GM23338 (cell line): Measurements from ENCODE around the gene MYLK. TPM values are rescaled to one million over a fixed set of nuclear protein-coding genes. Genes with fewer than 3 reads are reported as not detected.

Experiments used
- ATAC-seq: fragments of 200-7000 bp; cut with Tn5 transposase; 3 replicates; pipeline ENCODE4 v1.9.1; 2020
- DNase-seq: peaks from one replicate; pipeline ENCODE4 v3.0.0-alpha.2; 2015; ENCODE audit warnings: low spot score
- H2AFZ ChIP-seq: fragments of 200-600 bp; sonication (generic); 2 replicates; pipeline ENCODE4 v1.8.0; 2016; ENCODE audit warnings: antibody characterized with exemption, mild to moderate bottlenecking, moderate library complexity
- H3F3A ChIP-seq: fragments of 200-600 bp; sonication (generic); replicated peaks from 2 replicates; pipeline ENCODE4 v1.8.0; 2017; ENCODE audit warnings: antibody characterized with exemption, mixed run types, low read depth
- H3K27ac ChIP-seq: fragments of 200-600 bp; sonication (generic); 2 replicates; pipeline ENCODE4 v1.6.1; 2016; ENCODE audit warnings: low read depth
- H3K27me3 ChIP-seq: fragments of 200-600 bp; sonication (generic); 2 replicates; pipeline ENCODE4 v1.8.0; 2016; ENCODE audit warnings: mild to moderate bottlenecking, mixed run types, moderate library complexity; ENCODE audit not compliant: insufficient read depth
- H3K36me3 ChIP-seq: fragments of 200-600 bp; sonication (generic); 2 replicates; pipeline ENCODE4 v1.8.0; 2016; ENCODE audit warnings: mild to moderate bottlenecking; ENCODE audit not compliant: insufficient read depth
- H3K4me1 ChIP-seq: fragments of 200-600 bp; sonication (generic); 2 replicates; pipeline ENCODE4 v1.8.0; 2016; ENCODE audit warnings: mild to moderate bottlenecking, moderate library complexity; ENCODE audit not compliant: insufficient read depth
- H3K4me2 ChIP-seq: fragments of 200-600 bp; sonication (generic); 2 replicates; pipeline ENCODE4 v1.7.1; 2017; ENCODE audit warnings: mixed run types
- H3K4me3 ChIP-seq: fragments of 200-600 bp; sonication (generic); 2 replicates; pipeline ENCODE4 v1.6.1; 2016; ENCODE audit warnings: mixed run types
- H3K79me2 ChIP-seq: fragments of 200-600 bp; sonication (generic); replicated peaks from 2 replicates; pipeline ENCODE4 v1.8.0; 2017; ENCODE audit warnings: mild to moderate bottlenecking; ENCODE audit not compliant: insufficient read depth
- H3K9me2 ChIP-seq: fragments of 200-600 bp; sonication (generic); 2 replicates; pipeline ENCODE4 v1.8.0; 2017; ENCODE audit not compliant: insufficient read depth
- H4K20me1 ChIP-seq: fragments of 200-600 bp; sonication (generic); replicated peaks from 2 replicates; pipeline ENCODE4 v1.8.0; 2017; ENCODE audit warnings: mild to moderate bottlenecking; ENCODE audit not compliant: insufficient read depth
- H3K27ac Mint-ChIP-seq: 2 replicates; pipeline ENCODE4 v1.8.0; 2020; ENCODE audit warnings: inconsistent platforms, mild to moderate bottlenecking, moderate library complexity, mixed read lengths
- H3K27me3 Mint-ChIP-seq: 3 replicates; pipeline ENCODE4 v1.8.0; 2022; ENCODE audit warnings: low read depth, mild to moderate bottlenecking, moderate library complexity, mixed read lengths, inconsistent platforms; ENCODE audit not compliant: insufficient read depth, poor library complexity
- H3K36me3 Mint-ChIP-seq: 3 replicates; pipeline ENCODE4 v1.8.0; 2021; ENCODE audit warnings: low read depth, mild to moderate bottlenecking, inconsistent platforms, moderate library complexity, mixed read lengths
- H3K4me1 Mint-ChIP-seq: 3 replicates; pipeline ENCODE4 v1.8.0; 2020; ENCODE audit warnings: mild to moderate bottlenecking, inconsistent platforms, mixed read lengths
- H3K4me3 Mint-ChIP-seq: 3 replicates; pipeline ENCODE4 v1.8.0; 2021; ENCODE audit warnings: moderate library complexity, mild to moderate bottlenecking, inconsistent platforms, mixed read lengths
- H3K9me3 Mint-ChIP-seq: 3 replicates; pipeline ENCODE4 v1.8.0; 2020; ENCODE audit warnings: moderate library complexity, mild to moderate bottlenecking, inconsistent platforms, mixed read lengths
- CTCF ChIP-seq, 2 experiments: fragments of 200-600 bp in 1 of 2; sonication (generic) in 1 of 2; conservative IDR thresholded peaks; 2 replicates each; pipeline versions ENCODE4 v1.5.1 to v1.6.1; 2016 to 2017; ENCODE audit warnings: antibody characterized with exemption in 2 of 2, low read depth in 2 of 2, mild to moderate bottlenecking in 2 of 2, moderate library complexity in 1 of 2
- ETS1 ChIP-seq: IDR thresholded peaks from 2 replicates; pipeline ENCODE4 v1.6.1; 2016; ENCODE audit warnings: antibody characterized with exemption
- EZH2 ChIP-seq: fragments of 200-600 bp; sonication (generic); IDR thresholded peaks from one replicate; pipeline ENCODE4 v1.8.0; 2017; ENCODE audit warnings: antibody characterized with exemption, mild to moderate bottlenecking, low read depth; ENCODE audit not compliant: unreplicated experiment
- EZH2phosphoT487 ChIP-seq: fragments of 200-600 bp; sonication (generic); IDR thresholded peaks from one replicate; pipeline ENCODE4 v1.8.1; 2018; ENCODE audit warnings: antibody characterized with exemption; ENCODE audit not compliant: unreplicated experiment
- NANOG ChIP-seq: IDR thresholded peaks from 2 replicates; pipeline ENCODE4 v1.6.1; 2016; ENCODE audit warnings: antibody characterized with exemption, borderline replicate concordance
- POLR2AphosphoS5 ChIP-seq: IDR thresholded peaks from 2 replicates; pipeline ENCODE4 v1.6.1; 2016; ENCODE audit warnings: antibody characterized with exemption, low read depth
- ZNF114 ChIP-seq: fragments of 250-450 bp; sonication (Bioruptor Pico); IDR thresholded peaks from 2 replicates; pipeline ENCODE4 v1.5.0; 2020; ENCODE audit warnings: mild to moderate bottlenecking, moderate library complexity
- ZNF331 ChIP-seq: fragments of 250-450 bp; sonication (Bioruptor Pico); IDR thresholded peaks from 2 replicates; pipeline ENCODE4 v1.5.0; 2020; ENCODE audit warnings: low read depth, mild to moderate bottlenecking, moderate library complexity
- polyA plus RNA-seq: library from polyadenylated mRNA; unstranded; fragments of >200 nt; fragmentation: Nextera tagmentation; extraction: Ambion mirVana; gene quantifications from 2 replicates; pipeline ENCODE4 v1.2.1, GENCODE V29; 2016
- total RNA-seq: library from RNA; depleted of rRNA; stranded (reverse); fragments of >200 nt; shearing (Covaris generic); gene quantifications from 2 replicates; pipeline ENCODE4 v1.2.3, GENCODE V29; 2014
- TF ChIP-seq, protein P1 (sequence below): fragments of 250-450 bp; sonication (Bioruptor Pico); IDR thresholded peaks from 2 replicates; pipeline ENCODE4 v1.5.0; 2020; ENCODE audit warnings: mild to moderate bottlenecking, moderate library complexity
- TF ChIP-seq, protein P2 (sequence below): IDR thresholded peaks from one replicate; pipeline ENCODE4 v1.6.1; 2018; ENCODE audit warnings: antibody characterized with exemption; ENCODE audit not compliant: unreplicated experiment

The MYLK gene
- total and polyA plus RNA-seq, 2 experiments from 2014 or later: 11.5 to 17.9 TPM

DNA sequence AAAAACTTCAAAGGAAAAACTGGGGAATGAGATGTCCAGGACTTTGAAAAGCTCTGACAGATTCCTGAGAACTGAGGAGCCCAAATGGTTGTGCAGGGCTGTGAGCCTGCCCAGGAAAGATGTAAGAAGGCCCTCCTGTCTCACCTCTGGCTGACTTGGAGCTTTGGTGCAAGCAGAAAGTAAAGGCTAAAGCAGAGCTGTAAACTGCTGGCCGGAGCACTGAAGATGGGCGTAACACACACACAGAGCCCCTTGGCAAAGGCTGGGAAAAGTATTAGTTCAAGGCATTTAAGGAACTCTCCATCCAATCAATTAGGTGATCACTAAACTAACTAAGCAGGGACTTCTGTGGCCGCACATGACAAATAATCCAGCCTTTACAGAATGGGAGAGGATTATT, 155.1 kb downstream of the MYLK start:
- Histone ChIP-seq H3K27ac (no peak overlapping the region), H3K4me1 (no peaks in the 10 kb centered on the region), H3K27me3 (no peaks in the 10 kb centered on the region), H3K4me2 (no peak overlapping the region), H3K36me3 (no peaks in the 10 kb centered on the region), H3K9me2 (no peaks in the 10 kb centered on the region), H3K79me2 (no peaks in the 10 kb centered on the region), H4K20me1 (no peaks in the 10 kb centered on the region), H3F3A (no peaks in the 10 kb centered on the region), H3K4me3 (no peak overlapping the region), H2AFZ (no peak overlapping the region)
- Mint-ChIP-seq H3K36me3 (no peaks in the 10 kb centered on the region; the same call in 2 of the 3 replicates), H3K9me3 (no peaks in the 10 kb centered on the region), H3K27ac (no peak overlapping the region), H3K27me3 (peaks cover 2% of the 10 kb centered on the region), H3K4me1 (no peaks in the 10 kb centered on the region), H3K4me3 (no peak overlapping the region)
- ATAC-seq: no peak
- TF ChIP-seq, protein P1, sequence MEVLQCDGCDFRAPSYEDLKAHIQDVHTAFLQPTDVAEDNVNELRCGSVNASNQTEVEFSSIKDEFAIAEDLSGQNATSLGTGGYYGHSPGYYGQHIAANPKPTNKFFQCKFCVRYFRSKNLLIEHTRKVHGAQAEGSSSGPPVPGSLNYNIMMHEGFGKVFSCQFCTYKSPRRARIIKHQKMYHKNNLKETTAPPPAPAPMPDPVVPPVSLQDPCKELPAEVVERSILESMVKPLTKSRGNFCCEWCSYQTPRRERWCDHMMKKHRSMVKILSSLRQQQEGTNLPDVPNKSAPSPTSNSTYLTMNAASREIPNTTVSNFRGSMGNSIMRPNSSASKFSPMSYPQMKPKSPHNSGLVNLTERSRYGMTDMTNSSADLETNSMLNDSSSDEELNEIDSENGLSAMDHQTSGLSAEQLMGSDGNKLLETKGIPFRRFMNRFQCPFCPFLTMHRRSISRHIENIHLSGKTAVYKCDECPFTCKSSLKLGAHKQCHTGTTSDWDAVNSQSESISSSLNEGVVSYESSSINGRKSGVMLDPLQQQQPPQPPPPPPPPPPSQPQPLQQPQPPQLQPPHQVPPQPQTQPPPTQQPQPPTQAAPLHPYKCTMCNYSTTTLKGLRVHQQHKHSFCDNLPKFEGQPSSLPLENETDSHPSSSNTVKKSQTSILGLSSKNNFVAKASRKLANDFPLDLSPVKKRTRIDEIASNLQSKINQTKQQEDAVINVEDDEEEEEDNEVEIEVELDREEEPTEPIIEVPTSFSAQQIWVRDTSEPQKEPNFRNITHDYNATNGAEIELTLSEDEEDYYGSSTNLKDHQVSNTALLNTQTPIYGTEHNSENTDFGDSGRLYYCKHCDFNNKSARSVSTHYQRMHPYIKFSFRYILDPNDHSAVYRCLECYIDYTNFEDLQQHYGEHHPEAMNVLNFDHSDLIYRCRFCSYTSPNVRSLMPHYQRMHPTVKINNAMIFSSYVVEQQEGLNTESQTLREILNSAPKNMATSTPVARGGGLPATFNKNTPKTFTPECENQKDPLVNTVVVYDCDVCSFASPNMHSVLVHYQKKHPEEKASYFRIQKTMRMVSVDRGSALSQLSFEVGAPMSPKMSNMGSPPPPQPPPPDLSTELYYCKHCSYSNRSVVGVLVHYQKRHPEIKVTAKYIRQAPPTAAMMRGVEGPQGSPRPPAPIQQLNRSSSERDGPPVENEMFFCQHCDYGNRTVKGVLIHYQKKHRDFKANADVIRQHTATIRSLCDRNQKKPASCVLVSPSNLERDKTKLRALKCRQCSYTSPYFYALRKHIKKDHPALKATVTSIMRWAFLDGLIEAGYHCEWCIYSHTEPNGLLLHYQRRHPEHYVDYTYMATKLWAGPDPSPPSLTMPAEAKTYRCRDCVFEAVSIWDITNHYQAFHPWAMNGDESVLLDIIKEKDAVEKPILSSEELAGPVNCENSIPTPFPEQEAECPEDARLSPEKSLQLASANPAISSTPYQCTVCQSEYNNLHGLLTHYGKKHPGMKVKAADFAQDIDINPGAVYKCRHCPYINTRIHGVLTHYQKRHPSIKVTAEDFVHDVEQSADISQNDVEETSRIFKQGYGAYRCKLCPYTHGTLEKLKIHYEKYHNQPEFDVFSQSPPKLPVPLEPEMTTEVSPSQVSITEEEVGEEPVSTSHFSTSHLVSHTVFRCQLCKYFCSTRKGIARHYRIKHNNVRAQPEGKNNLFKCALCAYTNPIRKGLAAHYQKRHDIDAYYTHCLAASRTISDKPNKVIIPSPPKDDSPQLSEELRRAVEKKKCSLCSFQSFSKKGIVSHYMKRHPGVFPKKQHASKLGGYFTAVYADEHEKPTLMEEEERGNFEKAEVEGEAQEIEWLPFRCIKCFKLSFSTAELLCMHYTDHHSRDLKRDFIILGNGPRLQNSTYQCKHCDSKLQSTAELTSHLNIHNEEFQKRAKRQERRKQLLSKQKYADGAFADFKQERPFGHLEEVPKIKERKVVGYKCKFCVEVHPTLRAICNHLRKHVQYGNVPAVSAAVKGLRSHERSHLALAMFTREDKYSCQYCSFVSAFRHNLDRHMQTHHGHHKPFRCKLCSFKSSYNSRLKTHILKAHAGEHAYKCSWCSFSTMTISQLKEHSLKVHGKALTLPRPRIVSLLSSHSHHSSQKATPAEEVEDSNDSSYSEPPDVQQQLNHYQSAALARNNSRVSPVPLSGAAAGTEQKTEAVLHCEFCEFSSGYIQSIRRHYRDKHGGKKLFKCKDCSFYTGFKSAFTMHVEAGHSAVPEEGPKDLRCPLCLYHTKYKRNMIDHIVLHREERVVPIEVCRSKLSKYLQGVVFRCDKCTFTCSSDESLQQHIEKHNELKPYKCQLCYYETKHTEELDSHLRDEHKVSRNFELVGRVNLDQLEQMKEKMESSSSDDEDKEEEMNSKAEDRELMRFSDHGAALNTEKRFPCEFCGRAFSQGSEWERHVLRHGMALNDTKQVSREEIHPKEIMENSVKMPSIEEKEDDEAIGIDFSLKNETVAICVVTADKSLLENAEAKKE (CRISPR knock-in tag): no peak
- TF ChIP-seq POLR2AphosphoS5 (no peak), EZH2 (no peak)
- no peak for DNase-seq

GRCh38 chr3:123728014-123728413, 156.1 kb downstream of the MYLK start:
- ATAC-seq: no peak
- H3K27ac ChIP-seq: no peak overlapping the region
- H3K4me1 Mint-ChIP-seq: peaks cover 2% of the 10 kb centered on the region; the same call in 2 of the 3 replicates
- no peaks in the 10 kb centered on the region for H3K9me2 ChIP-seq
- no peak overlapping the region for H3K4me3 Mint-ChIP-seq
- no peaks in the 10 kb centered on the region for H3K27me3 ChIP-seq
- H3K4me1 ChIP-seq: no peaks in the 10 kb centered on the region
- H3K36me3 Mint-ChIP-seq: no peaks in the 10 kb centered on the region; the same call in 2 of the 3 replicates
- no peaks in the 10 kb centered on the region for H4K20me1 ChIP-seq
- H3K27me3 Mint-ChIP-seq: peaks cover 2% of the 10 kb centered on the region
- no peak overlapping the region for H3K27ac Mint-ChIP-seq
- no peak overlapping the region for H3K4me2 ChIP-seq
- H2AFZ ChIP-seq: no peak overlapping the region
- H3K9me3 Mint-ChIP-seq: no peaks in the 10 kb centered on the region
- H3K36me3 ChIP-seq: no peaks in the 10 kb centered on the region
- H3F3A ChIP-seq: no peaks in the 10 kb centered on the region
- no peak overlapping the region for H3K4me3 ChIP-seq
- no peaks in the 10 kb centered on the region for H3K79me2 ChIP-seq
- no peak for DNase-seq
- TF ChIP-seq CTCF (conservative IDR thresholded peaks at IDR 0.05; ENCODE audit: low read depth in 2 of 2) (no peak), ZNF114 (CRISPR knock-in tag) (no peak), ZNF331 (no peak), ETS1 (no peak), NANOG (no peak), POLR2AphosphoS5 (no peak), EZH2phosphoT487 (no peak)
- TF ChIP-seq, protein P2, sequence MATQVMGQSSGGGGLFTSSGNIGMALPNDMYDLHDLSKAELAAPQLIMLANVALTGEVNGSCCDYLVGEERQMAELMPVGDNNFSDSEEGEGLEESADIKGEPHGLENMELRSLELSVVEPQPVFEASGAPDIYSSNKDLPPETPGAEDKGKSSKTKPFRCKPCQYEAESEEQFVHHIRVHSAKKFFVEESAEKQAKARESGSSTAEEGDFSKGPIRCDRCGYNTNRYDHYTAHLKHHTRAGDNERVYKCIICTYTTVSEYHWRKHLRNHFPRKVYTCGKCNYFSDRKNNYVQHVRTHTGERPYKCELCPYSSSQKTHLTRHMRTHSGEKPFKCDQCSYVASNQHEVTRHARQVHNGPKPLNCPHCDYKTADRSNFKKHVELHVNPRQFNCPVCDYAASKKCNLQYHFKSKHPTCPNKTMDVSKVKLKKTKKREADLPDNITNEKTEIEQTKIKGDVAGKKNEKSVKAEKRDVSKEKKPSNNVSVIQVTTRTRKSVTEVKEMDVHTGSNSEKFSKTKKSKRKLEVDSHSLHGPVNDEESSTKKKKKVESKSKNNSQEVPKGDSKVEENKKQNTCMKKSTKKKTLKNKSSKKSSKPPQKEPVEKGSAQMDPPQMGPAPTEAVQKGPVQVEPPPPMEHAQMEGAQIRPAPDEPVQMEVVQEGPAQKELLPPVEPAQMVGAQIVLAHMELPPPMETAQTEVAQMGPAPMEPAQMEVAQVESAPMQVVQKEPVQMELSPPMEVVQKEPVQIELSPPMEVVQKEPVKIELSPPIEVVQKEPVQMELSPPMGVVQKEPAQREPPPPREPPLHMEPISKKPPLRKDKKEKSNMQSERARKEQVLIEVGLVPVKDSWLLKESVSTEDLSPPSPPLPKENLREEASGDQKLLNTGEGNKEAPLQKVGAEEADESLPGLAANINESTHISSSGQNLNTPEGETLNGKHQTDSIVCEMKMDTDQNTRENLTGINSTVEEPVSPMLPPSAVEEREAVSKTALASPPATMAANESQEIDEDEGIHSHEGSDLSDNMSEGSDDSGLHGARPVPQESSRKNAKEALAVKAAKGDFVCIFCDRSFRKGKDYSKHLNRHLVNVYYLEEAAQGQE: no peak
